ENCODE results near the gene HSPG2. TPM values are rescaled to one million over a fixed set of nuclear protein-coding genes. Genes with fewer than 3 reads are reported as not detected.

The HSPG2 gene
- total and polyA plus RNA-seq, 2 of the 8 experiments (the other 6 are each of a cell fraction or from before 2014, with no cell fraction given) = 17.8 to 111 TPM

DNA sequence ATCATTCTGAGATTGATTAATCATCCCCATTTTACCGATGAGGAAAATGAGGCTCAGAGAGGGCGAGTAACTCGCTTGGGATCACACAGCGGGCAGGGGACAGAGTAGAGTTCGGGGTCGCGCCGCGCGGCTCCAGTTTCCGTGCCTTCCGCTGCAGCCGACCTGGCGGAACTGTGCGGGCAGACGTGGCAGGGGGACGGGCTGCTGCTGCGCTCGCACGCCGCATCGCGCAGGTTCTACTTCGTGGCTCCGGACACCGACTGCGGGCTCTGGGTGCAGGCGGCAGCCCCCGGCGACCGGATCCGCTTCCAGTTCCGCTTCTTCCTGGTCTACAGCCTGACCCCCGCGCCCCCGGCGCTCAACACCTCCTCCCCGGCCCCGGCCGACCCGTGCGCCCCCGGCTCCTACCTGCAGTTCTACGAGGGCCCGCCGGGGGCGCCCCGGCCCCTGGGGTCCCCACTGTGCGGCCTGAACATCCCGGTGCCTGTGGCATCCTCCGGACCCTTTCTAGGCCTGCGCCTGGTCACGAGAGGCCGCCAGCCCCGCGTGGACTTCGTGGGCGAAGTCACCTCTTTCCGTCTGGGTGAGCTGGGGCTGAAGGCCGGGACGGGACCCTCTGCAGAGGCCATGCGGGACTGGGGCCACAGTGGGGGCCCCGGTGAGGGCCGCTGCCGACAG is 122.7 kb downstream of the HSPG2 start (continued):
- TF ChIP-seq GTF2F1 (IDR thresholded peaks at IDR 0.05; ENCODE audit: borderline replicate concordance, low read depth, low read length) = no peak
- 0 out of 2 replicates have a peak, but pooled peaks have one; percentile 55 for TF ChIP-seq YY1 (IDR thresholded peaks at IDR 0.05; ENCODE audit: low read depth, low read length)
- TF ChIP-seq TAF1 (IDR thresholded peaks at IDR 0.05; ENCODE audit: low read depth, low read length) = peak; percentile 79
- TF ChIP-seq USF2 (IDR thresholded peaks at IDR 0.05; ENCODE audit: low read length) = no peak
- TF ChIP-seq EGR1 (IDR thresholded peaks at IDR 0.05; ENCODE audit: borderline replicate concordance, low read depth, low read length) = peak; percentile 6; the same call in 1 of the 2 replicates
- peak; percentile 58 for TF ChIP-seq KDM4A (IDR thresholded peaks at IDR 0.05; ENCODE audit: low read depth, low read length, severe bottlenecking)
- peak; percentile 93 to 95; a peak in 2 of 4 replicates for TF ChIP-seq HDAC2 (IDR thresholded peaks at IDR 0.05; ENCODE audit: borderline replicate concordance in 1 of 2, low read depth in 2 of 2, low read length in 2 of 2)
- no peak for TF ChIP-seq BCL11A (IDR thresholded peaks at IDR 0.05; ENCODE audit: low read depth in 2 of 2, low read length in 2 of 2)
- TF ChIP-seq ASH2L (IDR thresholded peaks at IDR 0.05; ENCODE audit: low read length) = peak; percentile 62
- TF ChIP-seq SP4 (IDR thresholded peaks at IDR 0.05; ENCODE audit: low read length) = peak; percentile 43; the same call in 1 of the 2 replicates
- TF ChIP-seq RXRA (IDR thresholded peaks at IDR 0.05; ENCODE audit: insufficient read depth, low read depth, low read length) = no peak
- peak; percentile 39 to 61; a peak in 3 of 4 replicates for TF ChIP-seq RAD21 (IDR thresholded peaks at IDR 0.05 in 1 of 2, conservative IDR thresholded peaks at IDR 0.05 in 1 of 2; ENCODE audit: low read depth in 2 of 2, low read length in 2 of 2)
- 0 out of 2 replicates have a peak, but pooled peaks have one; percentile 21 for TF ChIP-seq SUZ12 (IDR thresholded peaks at IDR 0.05; ENCODE audit: low read length)
- TF ChIP-seq POLR2A (IDR thresholded peaks at IDR 0.05; ENCODE audit: control extremely low read depth in 1 of 2, low read depth in 2 of 2, low read length in 2 of 2) = peak in 1 of 2 experiments; percentile 66; a peak in 2 of 3 replicates
- TF ChIP-seq, protein P1, sequence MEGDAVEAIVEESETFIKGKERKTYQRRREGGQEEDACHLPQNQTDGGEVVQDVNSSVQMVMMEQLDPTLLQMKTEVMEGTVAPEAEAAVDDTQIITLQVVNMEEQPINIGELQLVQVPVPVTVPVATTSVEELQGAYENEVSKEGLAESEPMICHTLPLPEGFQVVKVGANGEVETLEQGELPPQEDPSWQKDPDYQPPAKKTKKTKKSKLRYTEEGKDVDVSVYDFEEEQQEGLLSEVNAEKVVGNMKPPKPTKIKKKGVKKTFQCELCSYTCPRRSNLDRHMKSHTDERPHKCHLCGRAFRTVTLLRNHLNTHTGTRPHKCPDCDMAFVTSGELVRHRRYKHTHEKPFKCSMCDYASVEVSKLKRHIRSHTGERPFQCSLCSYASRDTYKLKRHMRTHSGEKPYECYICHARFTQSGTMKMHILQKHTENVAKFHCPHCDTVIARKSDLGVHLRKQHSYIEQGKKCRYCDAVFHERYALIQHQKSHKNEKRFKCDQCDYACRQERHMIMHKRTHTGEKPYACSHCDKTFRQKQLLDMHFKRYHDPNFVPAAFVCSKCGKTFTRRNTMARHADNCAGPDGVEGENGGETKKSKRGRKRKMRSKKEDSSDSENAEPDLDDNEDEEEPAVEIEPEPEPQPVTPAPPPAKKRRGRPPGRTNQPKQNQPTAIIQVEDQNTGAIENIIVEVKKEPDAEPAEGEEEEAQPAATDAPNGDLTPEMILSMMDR (IDR thresholded peaks at IDR 0.05; ENCODE audit: control extremely low read depth in 1 of 3, insufficient read depth in 1 of 3, low read depth in 1 of 3, low read length in 3 of 3) = peak; percentile 69 to 78 (median 74)
- TF ChIP-seq KDM1A (IDR thresholded peaks at IDR 0.05; ENCODE audit: borderline replicate concordance, low read length) = peak; percentile 97
- peak; percentile 87 for TF ChIP-seq BACH1 (IDR thresholded peaks at IDR 0.05; ENCODE audit: low read length)
- no peak for TF ChIP-seq CHD1 (IDR thresholded peaks at IDR 0.05; ENCODE audit: low read depth, low read length)
- no peak for TF ChIP-seq EP300 (IDR thresholded peaks at IDR 0.05; ENCODE audit: borderline replicate concordance in 1 of 2, low read depth in 2 of 2, low read length in 2 of 2)
- TF ChIP-seq CREB1 (IDR thresholded peaks at IDR 0.05) = 0 out of 2 replicates have a peak, but pooled peaks have one; percentile 3
- TF ChIP-seq CHD2 (IDR thresholded peaks at IDR 0.05; ENCODE audit: low read length) = no peak
